Activated gamma-delta T cell treated with Interleukin-2 at 50 U/mL for 16 hours (primary cell): ENCODE data around the gene CFAP161.
"Not testable (repeated sequence)": the region's sequence is repeated elsewhere in the genome, so short reads cannot be mapped to it uniquely, and the experiment has no call there.

Experiments
- DNase-seq: peaks from one replicate; pipeline ENCODE4 v3.0.0-alpha.2; 2020

CFAP161 gene

GRCh38 chr15:81108427-81108826 lies 25.6 kb upstream of the CFAP161 start:
- DNase-seq = no peak

- DNase-seq = no peak
Measured at GRCh38 chr15:81111018-81111417, 23.1 kb upstream of the CFAP161 start.

DNA sequence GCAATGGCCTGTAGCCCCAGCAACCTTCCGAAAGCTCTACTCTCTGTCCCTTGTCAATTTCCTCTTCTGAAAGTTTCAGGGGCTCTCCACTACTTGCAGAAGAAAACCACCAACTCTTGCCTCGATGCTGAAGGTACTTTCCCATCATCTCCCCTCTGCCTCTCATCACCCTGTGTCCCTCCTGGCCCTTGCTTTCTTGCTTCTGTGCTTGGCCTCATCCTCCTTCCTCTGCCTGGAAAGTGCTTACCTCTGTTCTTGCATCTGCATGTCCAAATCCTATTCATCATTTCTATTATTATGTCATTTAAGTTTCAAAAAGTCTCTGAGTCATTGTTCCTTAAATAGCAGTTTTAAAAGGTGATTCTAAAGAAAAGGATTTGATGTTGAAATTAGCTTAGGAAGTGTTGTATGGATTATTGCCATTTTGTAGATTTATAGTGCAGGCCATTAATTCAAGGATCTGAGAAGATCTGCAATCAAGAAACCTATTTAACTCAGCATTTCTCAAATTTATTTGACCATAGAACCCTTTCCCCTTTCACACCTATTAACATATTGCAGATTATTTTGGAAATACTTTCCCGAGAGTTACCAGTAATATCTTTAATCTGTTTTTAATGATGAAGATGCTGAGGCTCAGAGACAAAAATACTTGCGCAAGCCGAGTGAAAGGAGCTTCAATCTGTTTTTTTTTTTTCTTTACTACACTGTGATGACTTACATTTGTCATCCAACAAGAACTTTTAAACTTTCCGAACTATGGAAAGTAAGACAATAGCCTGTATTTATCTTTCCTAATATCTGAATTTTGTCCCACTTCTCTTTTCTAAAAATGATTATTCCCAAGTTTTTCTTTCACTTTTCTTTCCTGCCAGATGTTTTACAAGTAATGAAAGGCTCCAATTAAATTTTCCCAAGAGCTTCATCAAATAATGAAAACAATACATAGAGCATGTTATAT lies 22.3 kb upstream of the CFAP161 start:
- no peak for DNase-seq

- no peak for DNase-seq
Measured at GRCh38 chr15:81113204-81113657, 20.8 kb upstream of the CFAP161 start.

- no peak for DNase-seq
Measured at GRCh38 chr15:81113861-81114291, 20.2 kb upstream of the CFAP161 start.

- DNase-seq = no peak
Measured at GRCh38 chr15:81115054-81115939, 18.8 kb upstream of the CFAP161 start.

- DNase-seq = no peak
Measured at GRCh38 chr15:81117136-81117535, 16.9 kb upstream of the CFAP161 start.

GRCh38 chr15:81117581-81117980 lies 16.5 kb upstream of the CFAP161 start:
- DNase-seq = no peak

DNA sequence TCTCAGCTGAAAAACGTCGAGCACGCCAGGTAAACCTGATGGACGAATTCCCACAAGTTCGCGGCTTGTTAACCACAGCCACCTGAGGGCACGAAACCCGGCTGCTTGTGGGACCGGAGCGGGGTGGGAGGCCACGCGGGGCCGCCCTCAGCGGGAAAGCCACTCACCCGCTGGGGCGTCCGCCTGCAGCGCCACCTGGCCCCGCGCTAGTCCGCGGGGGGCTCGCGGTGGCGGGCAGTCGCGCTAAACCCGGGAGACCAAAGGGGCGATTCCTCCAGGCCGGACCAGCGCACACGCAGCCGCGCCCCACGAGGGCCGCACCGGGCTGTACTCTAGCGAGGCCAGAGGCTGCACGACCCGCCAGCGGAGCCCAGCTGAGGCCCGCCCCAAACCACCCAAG lies 15.7 kb upstream of the CFAP161 start:
- no peak for DNase-seq

DNA sequence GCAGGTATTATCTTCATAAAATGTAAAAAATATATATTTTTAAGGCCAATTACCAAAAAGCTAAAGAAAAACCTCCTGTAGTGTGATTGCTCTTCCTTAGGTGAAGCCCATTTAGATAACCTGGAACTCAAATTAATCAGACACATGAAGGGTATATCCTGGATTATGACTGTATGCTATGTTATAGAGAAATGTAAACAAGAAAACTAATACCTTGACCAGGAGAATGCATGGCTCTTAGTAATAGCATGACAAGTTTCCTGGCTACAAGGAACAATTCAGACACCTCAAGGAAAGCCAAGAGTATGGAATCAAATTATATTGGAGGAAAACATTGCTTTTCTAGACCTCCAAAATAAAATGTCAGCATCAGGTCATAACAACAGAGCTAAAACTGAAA lies 14.0 kb upstream of the CFAP161 start:
- DNase-seq = no peak

GRCh38 chr15:81126892-81127291 lies 7.2 kb upstream of the CFAP161 start:
- DNase-seq = no peak

- DNase-seq = not testable (repeated sequence)
Measured at GRCh38 chr15:81141478-81141877, 7.4 kb downstream of the CFAP161 start.

DNA sequence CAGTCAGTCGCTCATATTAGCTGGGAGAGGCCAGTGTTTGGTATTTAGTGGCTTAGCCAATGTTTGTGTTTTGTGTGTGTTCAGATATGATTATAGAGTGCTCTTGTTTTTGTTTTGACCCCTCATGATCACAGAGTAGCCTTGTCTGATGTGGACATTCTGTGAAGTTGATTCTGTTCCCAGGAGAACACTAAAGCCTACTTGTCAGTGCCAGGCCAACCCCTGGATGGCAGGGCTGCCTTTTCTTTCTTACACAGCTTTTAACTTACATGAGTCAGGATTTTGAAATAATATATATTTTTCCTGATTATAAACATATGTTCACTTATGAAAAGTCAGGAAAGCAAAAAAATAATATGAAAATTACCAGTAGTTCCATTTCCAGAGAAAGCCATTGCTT lies 11.9 kb downstream of the CFAP161 start:
- DNase-seq = no peak

GRCh38 chr15:81146466-81146865 lies 12.4 kb downstream of the CFAP161 start:
- DNase-seq = no peak

- no peak for DNase-seq
Measured at GRCh38 chr15:81151389-81151788, 17.3 kb downstream of the CFAP161 start.

DNA sequence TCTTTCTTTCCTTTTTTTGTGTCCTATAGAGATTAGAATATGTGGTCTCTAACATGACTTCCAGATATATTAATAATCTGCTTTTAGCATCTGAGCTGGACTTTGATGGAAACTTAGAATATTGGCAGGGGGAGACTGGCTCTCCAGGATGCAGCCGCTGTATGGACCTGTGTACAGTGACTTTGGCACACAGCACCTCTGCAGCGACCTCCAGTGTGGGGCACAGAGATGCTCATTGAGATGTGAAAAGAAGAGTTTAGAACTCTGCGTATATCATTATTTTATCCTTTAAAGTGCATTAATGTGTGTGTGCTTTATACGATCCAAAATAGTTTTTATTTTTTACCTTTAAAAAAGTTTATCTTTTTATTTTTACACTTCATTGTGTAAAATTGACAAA lies 18.3 kb downstream of the CFAP161 start:
- DNase-seq = no peak

DNA sequence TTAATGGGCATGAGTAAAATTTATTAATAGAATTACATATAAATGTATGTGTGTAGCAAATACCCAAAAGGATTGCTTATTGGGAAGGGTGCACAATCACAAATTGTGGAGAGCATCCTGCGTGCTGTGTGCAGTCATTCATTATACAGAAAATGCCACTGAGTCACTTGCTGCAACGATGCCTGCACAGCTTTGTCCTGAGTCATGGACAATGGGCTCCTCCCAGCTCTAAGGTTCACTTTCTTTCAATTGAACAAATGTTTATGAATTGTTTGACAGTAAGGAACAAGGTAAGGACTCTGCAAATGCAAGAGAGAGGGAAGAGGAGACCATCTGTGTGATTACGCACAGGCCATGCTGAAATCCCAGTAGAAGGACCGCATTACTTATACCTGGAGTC lies 18.7 kb downstream of the CFAP161 start:
- no peak for DNase-seq

GRCh38 chr15:81155375-81156218 lies 21.5 kb downstream of the CFAP161 start:
- DNase-seq = no peak

- no peak for DNase-seq
Measured at GRCh38 chr15:81156324-81156723, 22.3 kb downstream of the CFAP161 start.

GRCh38 chr15:81157195-81157938 lies 23.3 kb downstream of the CFAP161 start:
- no peak for DNase-seq

- DNase-seq = no peak
Measured at GRCh38 chr15:81157939-81158223, 23.8 kb downstream of the CFAP161 start.

DNA sequence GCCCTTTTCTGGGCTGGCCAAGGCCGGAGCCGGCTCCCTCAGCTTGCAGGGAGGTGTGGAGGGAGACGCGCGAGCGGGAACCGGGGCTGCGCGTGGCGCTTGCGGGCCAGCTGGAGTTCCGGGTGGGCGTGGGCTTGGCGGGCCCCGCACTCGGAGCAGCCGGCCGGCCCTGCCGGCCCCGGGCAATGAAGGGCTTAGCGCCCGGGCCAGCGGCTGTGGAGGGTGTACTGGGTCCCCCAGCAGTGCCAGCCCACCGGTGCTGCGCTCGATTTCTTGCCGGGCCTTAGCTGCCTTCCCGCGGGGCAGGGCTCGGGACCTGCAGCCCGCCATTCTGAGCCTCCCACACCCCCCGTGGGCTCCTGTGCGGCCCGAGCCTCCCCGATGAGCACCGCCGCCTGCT lies 24.5 kb downstream of the CFAP161 start:
- not testable (repeated sequence) for DNase-seq
